Measurements from ENCODE around the gene RPL7A. TPM values are rescaled to one million over a fixed set of nuclear protein-coding genes. Genes with fewer than 3 reads are reported as not detected.

RPL7A gene
- total RNA-seq, 1 donor, result 1,651 TPM

DNA sequence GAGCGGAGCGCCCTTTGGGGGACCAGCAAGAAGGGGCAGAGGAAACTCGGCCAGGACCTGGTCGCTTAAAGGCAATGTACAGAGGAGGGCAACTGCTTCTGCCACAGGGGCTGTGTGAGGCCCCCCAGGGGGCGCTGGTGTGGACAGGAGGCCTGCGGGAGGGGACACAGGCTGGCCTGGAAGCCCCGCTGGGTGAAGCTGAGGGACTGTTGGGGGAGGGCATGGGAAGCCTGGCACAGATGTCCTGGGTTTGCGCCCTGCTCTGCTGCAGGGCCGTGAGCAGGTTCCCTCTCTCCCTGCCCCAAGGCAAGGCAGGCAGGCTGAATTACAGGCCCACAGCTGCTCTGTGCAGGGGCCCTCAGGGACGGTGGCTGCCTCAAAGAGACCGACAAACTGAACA, 5.4 kb upstream of the RPL7A start:
- DNase-seq (ENCODE audit: low read depth), result no peak
- H3K4me3 ChIP-seq (ENCODE audit: low read depth, low read length), result no peak overlapping the region
- TF ChIP-seq, protein P1, sequence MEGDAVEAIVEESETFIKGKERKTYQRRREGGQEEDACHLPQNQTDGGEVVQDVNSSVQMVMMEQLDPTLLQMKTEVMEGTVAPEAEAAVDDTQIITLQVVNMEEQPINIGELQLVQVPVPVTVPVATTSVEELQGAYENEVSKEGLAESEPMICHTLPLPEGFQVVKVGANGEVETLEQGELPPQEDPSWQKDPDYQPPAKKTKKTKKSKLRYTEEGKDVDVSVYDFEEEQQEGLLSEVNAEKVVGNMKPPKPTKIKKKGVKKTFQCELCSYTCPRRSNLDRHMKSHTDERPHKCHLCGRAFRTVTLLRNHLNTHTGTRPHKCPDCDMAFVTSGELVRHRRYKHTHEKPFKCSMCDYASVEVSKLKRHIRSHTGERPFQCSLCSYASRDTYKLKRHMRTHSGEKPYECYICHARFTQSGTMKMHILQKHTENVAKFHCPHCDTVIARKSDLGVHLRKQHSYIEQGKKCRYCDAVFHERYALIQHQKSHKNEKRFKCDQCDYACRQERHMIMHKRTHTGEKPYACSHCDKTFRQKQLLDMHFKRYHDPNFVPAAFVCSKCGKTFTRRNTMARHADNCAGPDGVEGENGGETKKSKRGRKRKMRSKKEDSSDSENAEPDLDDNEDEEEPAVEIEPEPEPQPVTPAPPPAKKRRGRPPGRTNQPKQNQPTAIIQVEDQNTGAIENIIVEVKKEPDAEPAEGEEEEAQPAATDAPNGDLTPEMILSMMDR (IDR thresholded peaks at IDR 0.05; ENCODE audit: insufficient read depth, low read depth, low read length), result no peak

DNA sequence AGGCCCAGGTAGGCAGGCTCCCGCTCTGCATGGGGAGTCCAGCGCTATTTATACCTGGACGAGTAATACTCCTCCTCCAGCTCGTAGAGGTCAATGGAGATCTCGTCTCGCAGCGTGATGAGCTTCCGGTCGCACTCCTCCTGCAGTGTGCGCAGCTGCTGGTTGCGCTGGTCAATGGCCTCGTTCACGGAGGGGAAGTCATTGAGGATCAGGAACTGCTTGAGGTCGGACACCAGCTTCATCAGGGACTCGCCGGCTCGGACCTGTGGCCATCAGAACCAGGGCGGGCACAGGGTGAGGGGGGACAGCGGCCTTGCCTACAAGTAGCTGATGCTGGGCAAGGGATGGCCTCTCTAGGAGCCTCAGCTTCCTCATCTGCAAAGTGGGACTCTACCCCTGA, 3.9 kb upstream of the RPL7A start:
- no peak for DNase-seq (ENCODE audit: low read depth)
- H3K4me3 ChIP-seq (ENCODE audit: low read depth, low read length), result no peak overlapping the region
- TF ChIP-seq, protein P1 (IDR thresholded peaks at IDR 0.05; ENCODE audit: insufficient read depth, low read depth, low read length), result no peak

GRCh38 chr9:133344979-133345378, 3.0 kb upstream of the RPL7A start:
- no peak for DNase-seq (ENCODE audit: low read depth)
- no peak overlapping the region for H3K4me3 ChIP-seq (ENCODE audit: low read depth, low read length)

DNA sequence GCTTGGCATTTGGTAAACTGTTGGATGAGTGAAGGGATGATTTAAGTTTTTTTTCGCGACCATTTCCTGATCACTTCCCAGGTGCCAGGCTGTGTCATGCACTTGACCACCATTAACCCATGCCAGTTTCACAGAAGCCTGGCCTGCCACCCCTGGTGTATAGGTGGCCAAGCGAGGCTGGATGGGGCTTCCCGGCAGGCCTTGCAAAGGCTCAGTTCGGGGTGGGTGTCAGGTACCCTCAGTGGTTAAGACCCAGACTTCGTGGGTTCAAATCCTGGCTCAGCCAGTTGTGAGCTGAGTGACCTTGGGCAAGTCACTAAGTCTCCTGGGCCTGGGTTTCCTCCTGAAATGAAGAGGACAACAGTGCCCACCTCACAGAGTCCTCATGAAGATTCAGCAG, 2.4 kb upstream of the RPL7A start:
- no peak for DNase-seq (ENCODE audit: low read depth)
- H3K4me3 ChIP-seq (ENCODE audit: low read depth, low read length), result no peak overlapping the region
- TF ChIP-seq, protein P1 (IDR thresholded peaks at IDR 0.05; ENCODE audit: insufficient read depth, low read depth, low read length), result no peak

More at GRCh38 chr9:133344979-133345378, 3.0 kb upstream of the RPL7A start:
- TF ChIP-seq, protein P1 (IDR thresholded peaks at IDR 0.05; ENCODE audit: insufficient read depth, low read depth, low read length), result no peak

GRCh38 chr9:133346021-133346785, 1.8 kb upstream of the RPL7A start:
- TF ChIP-seq, protein P1 (IDR thresholded peaks at IDR 0.05; ENCODE audit: insufficient read depth, low read depth, low read length), result no peak

DNA sequence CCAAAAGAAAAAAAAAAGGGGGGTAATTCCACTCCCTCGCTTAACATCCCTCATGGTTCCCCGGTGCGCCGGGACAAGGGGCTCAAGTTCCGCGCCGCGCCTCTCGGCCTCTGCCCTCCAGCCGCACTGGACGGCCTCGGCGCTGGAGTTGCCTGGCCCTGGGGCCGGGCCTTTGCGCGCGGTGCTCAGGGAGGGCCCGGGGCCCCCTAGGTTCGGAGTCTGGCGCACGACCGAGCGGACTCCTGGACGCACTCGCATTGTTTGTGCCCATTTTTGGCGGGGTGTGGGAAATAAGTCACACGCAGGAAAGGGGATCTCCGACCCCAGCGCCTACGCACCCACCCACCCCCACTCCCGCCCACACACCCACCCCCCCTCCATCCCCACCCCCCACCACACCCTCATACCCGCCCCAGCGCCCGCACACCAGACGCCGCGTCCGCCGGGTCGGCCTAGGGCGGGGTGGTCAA, 468 bp upstream of the RPL7A start:
- peak overlapping the region; percentile 98 for H3K4me3 ChIP-seq (ENCODE audit: low read depth, low read length)

More at GRCh38 chr9:133346021-133346785, 1.8 kb upstream of the RPL7A start:
- no peak for DNase-seq (ENCODE audit: low read depth)
- H3K4me3 ChIP-seq (ENCODE audit: low read depth, low read length), result peak overlapping the region; percentile 98

More for the DNA sequence above, 468 bp upstream of the RPL7A start:
- TF ChIP-seq, protein P1 (IDR thresholded peaks at IDR 0.05; ENCODE audit: insufficient read depth, low read depth, low read length), result peak; percentile 3
- DNase-seq (ENCODE audit: low read depth), result no peak
